ENCODE results near the gene SLC8A2. TPM values are rescaled to one million over a fixed set of nuclear protein-coding genes. Genes with fewer than 3 reads are reported as not detected.

SLC8A2 gene
- total RNA-seq, 3 donors from 2014 or later (not counting 1 experiment from before 2014, with no cell fraction given), result 0.20 TPM; not detected in 2

DNA sequence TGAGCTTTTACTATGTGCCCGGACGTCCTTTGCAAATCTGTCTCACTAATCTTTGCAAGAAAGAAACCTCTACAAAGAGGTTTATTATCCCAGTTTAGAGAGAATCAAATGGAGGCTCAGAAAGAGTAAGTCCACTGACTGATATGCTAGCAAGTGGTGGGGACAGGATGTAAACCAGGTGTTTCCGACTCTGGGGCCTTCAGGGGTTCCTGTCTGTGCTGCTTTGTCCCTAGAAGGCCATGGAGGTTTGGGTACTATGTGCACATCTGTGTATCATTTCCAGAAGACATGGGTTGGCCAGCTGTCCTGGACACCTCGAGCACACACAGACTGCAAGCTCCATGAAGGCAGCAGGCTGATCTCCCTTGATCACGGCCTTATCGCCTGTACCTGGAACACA lies 13.5 kb upstream of the SLC8A2 start:
- Histone ChIP-seq H3K9me3 (ENCODE audit: control insufficient read depth, insufficient read depth, low read length) (no peaks in the 10 kb centered on the region), H3K27me3 (ENCODE audit: control insufficient read depth, insufficient read depth, low read length) (no peaks in the 10 kb centered on the region), H3K4me3 (ENCODE audit: low read length) (no peak overlapping the region), H3K4me1 (ENCODE audit: control insufficient read depth, insufficient read depth, low read length) (peaks cover 35% of the 10 kb centered on the region), H3K27ac (ENCODE audit: low read length) (no peak overlapping the region), H3K36me3 (ENCODE audit: control insufficient read depth, insufficient read depth, low read length) (peaks cover 16% of the 10 kb centered on the region)
- Mint-ChIP-seq H3K27me3 (ENCODE audit: low read depth in 2 of 2) (no peaks in the 10 kb centered on the region), H3K36me3 (no peaks in the 10 kb centered on the region), H3K9me3 (no peaks in the 10 kb centered on the region), H3K27ac (peak overlapping the region; percentile 93 to 97), H3K4me1 (peaks cover 23 to 42% of the 10 kb centered on the region in 2 donors), H3K4me3 (peak overlapping the region; percentile 95)
- DNase-seq, result peak in 1 of 2 donors; percentile 29
- 67% methylated on average over 6 of the region's 6 CpGs for WGBS (ENCODE audit: insufficient coverage)
- intact Hi-C loops (cut with micrococcal nuclease), result no loop called here
- ATAC-seq, result no peak
- TF ChIP-seq, protein P1, sequence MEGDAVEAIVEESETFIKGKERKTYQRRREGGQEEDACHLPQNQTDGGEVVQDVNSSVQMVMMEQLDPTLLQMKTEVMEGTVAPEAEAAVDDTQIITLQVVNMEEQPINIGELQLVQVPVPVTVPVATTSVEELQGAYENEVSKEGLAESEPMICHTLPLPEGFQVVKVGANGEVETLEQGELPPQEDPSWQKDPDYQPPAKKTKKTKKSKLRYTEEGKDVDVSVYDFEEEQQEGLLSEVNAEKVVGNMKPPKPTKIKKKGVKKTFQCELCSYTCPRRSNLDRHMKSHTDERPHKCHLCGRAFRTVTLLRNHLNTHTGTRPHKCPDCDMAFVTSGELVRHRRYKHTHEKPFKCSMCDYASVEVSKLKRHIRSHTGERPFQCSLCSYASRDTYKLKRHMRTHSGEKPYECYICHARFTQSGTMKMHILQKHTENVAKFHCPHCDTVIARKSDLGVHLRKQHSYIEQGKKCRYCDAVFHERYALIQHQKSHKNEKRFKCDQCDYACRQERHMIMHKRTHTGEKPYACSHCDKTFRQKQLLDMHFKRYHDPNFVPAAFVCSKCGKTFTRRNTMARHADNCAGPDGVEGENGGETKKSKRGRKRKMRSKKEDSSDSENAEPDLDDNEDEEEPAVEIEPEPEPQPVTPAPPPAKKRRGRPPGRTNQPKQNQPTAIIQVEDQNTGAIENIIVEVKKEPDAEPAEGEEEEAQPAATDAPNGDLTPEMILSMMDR (IDR thresholded peaks at IDR 0.05), result no peak

DNA sequence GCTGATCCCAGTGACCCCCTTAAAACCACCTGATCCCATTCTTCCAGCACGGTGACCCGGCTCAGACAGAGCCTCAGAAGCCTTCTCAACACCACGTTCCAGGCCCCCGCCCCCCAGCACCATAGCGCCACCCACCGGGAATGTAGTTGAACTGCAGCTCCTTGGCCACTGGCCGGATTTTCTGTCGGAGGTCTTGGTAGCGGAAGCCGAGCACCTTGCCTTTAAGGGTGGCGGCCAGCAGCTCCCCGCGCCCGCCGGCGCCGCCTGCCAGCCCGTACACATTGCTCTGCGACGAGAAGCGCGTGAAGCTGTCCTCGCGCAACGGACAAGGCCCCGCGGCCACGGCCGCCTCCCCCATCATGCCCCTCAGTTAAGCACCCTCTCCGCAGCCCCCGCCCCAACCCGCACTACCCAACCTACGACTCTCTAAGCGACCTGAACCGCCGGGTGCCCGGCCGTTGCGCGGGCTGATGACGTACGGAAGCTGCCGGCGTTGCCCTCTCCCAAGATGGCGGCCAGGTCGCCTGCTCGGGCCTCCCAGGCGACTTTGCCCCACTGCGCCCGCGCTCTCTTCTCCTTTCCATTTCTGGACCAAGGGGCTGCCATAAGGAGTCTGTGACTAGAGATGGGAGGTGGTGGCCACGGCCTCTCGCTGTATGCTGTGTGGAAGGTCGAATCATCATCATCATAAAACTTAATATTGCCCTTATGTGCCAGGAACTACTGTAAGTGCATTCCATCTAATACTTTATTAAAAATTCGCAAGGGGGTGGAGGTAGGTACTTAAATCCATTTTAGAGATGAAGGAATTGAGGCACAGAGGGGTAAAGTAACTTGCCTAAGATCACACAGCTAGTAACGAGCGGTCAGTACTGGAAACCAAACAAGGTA lies 12.4 kb upstream of the SLC8A2 start, which contains the start of gene KPTN:
TSS of gene KPTN (minus strand) at position 420 of the 891 bp plus-strand sequence. CDS start at position 361, 59 bp downstream.
- Histone ChIP-seq H3K4me1 (ENCODE audit: control insufficient read depth, insufficient read depth, low read length) (peaks cover 35% of the 10 kb centered on the region), H3K36me3 (ENCODE audit: control insufficient read depth, insufficient read depth, low read length) (peaks cover 6% of the 10 kb centered on the region), H3K9me3 (ENCODE audit: control insufficient read depth, insufficient read depth, low read length) (no peaks in the 10 kb centered on the region), H3K4me3 (ENCODE audit: low read length) (peak within 1 kb of the TSS; percentile 65), H3K27ac (ENCODE audit: low read length) (peak within 1 kb of the TSS; percentile 75), H3K27me3 (ENCODE audit: control insufficient read depth, insufficient read depth, low read length) (no peaks in the 10 kb centered on the region)
- TF ChIP-seq, protein P1 (IDR thresholded peaks at IDR 0.05), result peak; percentile 82
- intact Hi-C loops (cut with micrococcal nuclease), result loop anchor here (1.0 kb wide), 3 partner anchors 31 to 135 kb away; partner anchors contain the start of genes DHX34 and NAPA
- no peaks in the 10 kb centered on the region for H3K36me3 Mint-ChIP-seq
- peak; percentile 88 to 93 for DNase-seq
- H3K4me3 Mint-ChIP-seq, result peak within 1 kb of the TSS; percentile 95
- H3K9me3 Mint-ChIP-seq, result no peaks in the 10 kb centered on the region
- peak within 1 kb of the TSS; percentile 93 to 97 for H3K27ac Mint-ChIP-seq
- WGBS (ENCODE audit: insufficient coverage), result 2% methylated on average over 52 of the region's 57 CpGs
- H3K27me3 Mint-ChIP-seq (ENCODE audit: low read depth in 2 of 2), result peaks cover 0 to 3% of the 10 kb centered on the region in 2 donors
- ATAC-seq, result peak; percentile 81 to 92 (median 86)
- H3K4me1 Mint-ChIP-seq, result peaks cover 23 to 36% of the 10 kb centered on the region in 2 donors

DNA sequence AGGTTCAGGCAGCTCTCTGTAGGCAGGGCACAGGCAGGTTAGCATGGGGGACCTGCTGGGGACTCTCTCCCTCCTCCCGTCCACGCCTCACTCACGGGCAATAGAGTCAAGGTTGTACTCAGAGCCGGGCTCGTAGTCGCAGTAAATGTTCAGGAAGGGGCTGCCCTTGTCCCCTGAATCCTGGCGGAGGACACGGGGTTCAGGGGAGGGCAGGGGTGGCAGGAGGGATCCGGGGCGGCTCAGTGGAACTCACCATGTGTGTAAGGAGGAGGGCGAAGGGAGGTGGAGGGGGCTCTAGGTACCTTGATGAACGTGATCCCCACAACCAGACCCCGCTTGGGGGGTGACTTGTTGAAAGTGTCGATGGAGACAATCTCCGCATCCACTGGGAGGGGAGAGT lies 11.5 kb upstream of the SLC8A2 start:
- no peaks in the 10 kb centered on the region for H3K9me3 ChIP-seq (ENCODE audit: control insufficient read depth, insufficient read depth, low read length)
- H3K4me1 ChIP-seq (ENCODE audit: control insufficient read depth, insufficient read depth, low read length), result peaks cover 35% of the 10 kb centered on the region
- H3K27me3 Mint-ChIP-seq (ENCODE audit: low read depth in 2 of 2), result peaks cover 0 to 3% of the 10 kb centered on the region in 2 donors
- WGBS (ENCODE audit: insufficient coverage), result 94% methylated on average over 15 of the region's 15 CpGs
- DNase-seq (no peak), ATAC-seq (no peak)
- no peaks in the 10 kb centered on the region for H3K9me3 Mint-ChIP-seq
- no peak overlapping the region for H3K27ac ChIP-seq (ENCODE audit: low read length)
- no peaks in the 10 kb centered on the region for H3K36me3 Mint-ChIP-seq
- intact Hi-C loops (cut with micrococcal nuclease), result no loop called here
- peak overlapping the region; percentile 93 to 97 for H3K27ac Mint-ChIP-seq
- H3K36me3 ChIP-seq (ENCODE audit: control insufficient read depth, insufficient read depth, low read length), result peaks cover 1% of the 10 kb centered on the region
- TF ChIP-seq, protein P1 (IDR thresholded peaks at IDR 0.05), result no peak
- no peak overlapping the region for H3K4me3 ChIP-seq (ENCODE audit: low read length)
- peaks cover 23 to 36% of the 10 kb centered on the region in 2 donors for H3K4me1 Mint-ChIP-seq
- H3K4me3 Mint-ChIP-seq, result no peak overlapping the region
- no peaks in the 10 kb centered on the region for H3K27me3 ChIP-seq (ENCODE audit: control insufficient read depth, insufficient read depth, low read length)
